ENCODE results near the gene CELSR1. TPM values are rescaled to one million over a fixed set of nuclear protein-coding genes. Genes with fewer than 3 reads are reported as not detected.

CELSR1 gene
- total RNA-seq, 1 experiment from 2014 or later: 19.6 TPM

DNA sequence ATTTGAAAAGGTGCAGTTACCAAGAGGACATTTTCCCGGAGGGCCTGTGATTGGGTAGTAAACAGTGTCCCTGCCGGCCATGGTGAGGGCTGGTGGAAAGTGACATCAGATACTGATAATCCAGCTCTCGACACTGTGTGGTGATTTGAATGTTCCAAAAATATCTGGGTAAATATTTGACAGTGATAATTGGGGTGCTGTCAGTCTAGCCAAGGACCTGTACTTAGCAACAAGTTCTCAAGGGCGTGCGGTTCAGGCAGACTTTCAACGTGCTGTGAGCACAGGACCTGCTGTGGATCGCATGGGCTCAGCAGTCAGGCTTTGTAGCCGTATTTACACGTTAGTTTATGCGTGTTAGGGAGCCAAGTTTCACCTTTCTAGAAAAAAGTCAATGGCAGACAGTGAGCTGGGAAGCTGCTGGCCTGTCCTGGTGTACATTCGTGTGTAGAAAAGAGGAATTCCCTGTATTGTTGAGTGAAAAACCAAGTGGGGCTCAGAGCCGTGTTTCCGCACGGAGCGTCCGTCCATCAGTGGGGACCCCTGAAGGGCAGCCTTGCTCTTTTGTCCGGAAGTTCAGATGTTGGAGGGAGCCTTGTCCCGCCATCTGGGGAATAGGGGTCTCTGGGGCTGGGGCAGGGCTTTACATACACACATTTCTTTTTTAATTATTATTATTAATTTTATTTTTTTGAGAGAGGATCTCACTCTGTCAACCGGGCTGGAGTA lies 190.6 kb downstream of the CELSR1 start:
- Histone ChIP-seq H3K27ac (ENCODE audit: low read depth, low read length) (no peak overlapping the region), H3K79me2 (ENCODE audit: insufficient read depth, low read length) (peaks cover 45% of the 10 kb centered on the region), H3K4me1 (ENCODE audit: control insufficient read depth in 1 of 2, insufficient read depth in 2 of 2, low read length in 2 of 2) (no peaks in the 10 kb centered on the region), H3K4me2 (ENCODE audit: low read length) (no peak overlapping the region), H4K20me1 (ENCODE audit: insufficient read depth) (no peaks in the 10 kb centered on the region; the same call in 1 of the 2 replicates), H3K36me3 (ENCODE audit: control insufficient read depth in 1 of 2, insufficient read depth in 2 of 2, low read length in 2 of 2) (peaks cover 59 to 91% of the 10 kb centered on the region in 2 experiments), H3K27me3 (ENCODE audit: insufficient read depth, low read length) (no peaks in the 10 kb centered on the region), H3K9ac (ENCODE audit: low read length) (no peak overlapping the region), H3K4me3 (replicated peaks in 1 of 2; ENCODE audit: low read depth in 1 of 2, low read length in 2 of 2) (no peak overlapping the region), H2AFZ (ENCODE audit: low read depth, low read length, poor library complexity, severe bottlenecking) (no peak overlapping the region), H3K9me2 (ENCODE audit: insufficient read depth) (no peaks in the 10 kb centered on the region), H3K9me3 (ENCODE audit: control insufficient read depth in 1 of 2, insufficient read depth in 1 of 2, low read depth in 1 of 2, low read length in 2 of 2) (no peaks in the 10 kb centered on the region)
- no peak for TF ChIP-seq SIN3A (IDR thresholded peaks at IDR 0.05; ENCODE audit: low read depth)
- no peak for TF ChIP-seq SRF (IDR thresholded peaks at IDR 0.05; ENCODE audit: low read depth)
- TF ChIP-seq POLR2AphosphoS5 (IDR thresholded peaks at IDR 0.05; ENCODE audit: low read depth, low read length): no peak
- DNase-seq (ENCODE audit: low read depth, low spot score) (no peak), ATAC-seq (no peak)
- BruUV-seq (replicated peaks): no TSS peak
- ChIA-PET RAD21 (ENCODE audit: low non-redundant PET in 1 of 2, low total read pairs in 2 of 2, uncharacterized antibody in 2 of 2, unreplicated experiment in 2 of 2) (no interaction called here), POLR2A (no interaction called here), CTCF (no interaction called here)
- intact Hi-C loops (cut with micrococcal nuclease): no loop called here

DNA sequence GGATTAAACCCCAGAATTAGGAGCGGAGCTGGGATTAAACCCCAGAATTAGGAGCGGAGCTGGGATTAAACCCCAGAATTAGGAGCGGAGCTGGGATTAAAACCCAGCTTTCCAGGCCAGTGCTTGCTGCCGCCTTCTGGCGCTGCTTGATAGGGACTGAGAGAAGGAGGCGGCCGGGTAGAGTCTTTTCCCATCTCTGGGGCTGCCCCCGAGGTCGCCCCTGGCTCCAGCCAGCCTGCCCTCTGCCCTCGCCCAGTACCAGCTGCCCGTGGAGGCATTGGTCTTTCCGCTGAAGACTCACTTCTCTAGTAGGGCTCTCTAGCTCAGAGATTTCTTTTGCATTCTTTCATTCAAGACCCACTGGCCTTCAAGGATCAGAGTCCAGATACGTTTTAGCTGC lies 196.7 kb downstream of the CELSR1 start:
- DNase-seq (ENCODE audit: low read depth, low spot score): no peak
- POLR2A ChIA-PET: no interaction called here
- Histone ChIP-seq H3K9ac (ENCODE audit: low read length) (no peak overlapping the region), H3K9me2 (ENCODE audit: insufficient read depth) (no peaks in the 10 kb centered on the region), H2AFZ (ENCODE audit: low read depth, low read length, poor library complexity, severe bottlenecking) (no peak overlapping the region), H3K9me3 (ENCODE audit: control insufficient read depth in 1 of 2, insufficient read depth in 1 of 2, low read depth in 1 of 2, low read length in 2 of 2) (no peaks in the 10 kb centered on the region), H3K4me2 (ENCODE audit: low read length) (no peak overlapping the region), H3K79me2 (ENCODE audit: insufficient read depth, low read length) (peaks cover 66% of the 10 kb centered on the region), H3K27ac (ENCODE audit: low read depth, low read length) (no peak overlapping the region), H4K20me1 (ENCODE audit: insufficient read depth) (no peaks in the 10 kb centered on the region), H3K36me3 (ENCODE audit: control insufficient read depth in 1 of 2, insufficient read depth in 2 of 2, low read length in 2 of 2) (peaks cover 56 to 74% of the 10 kb centered on the region in 2 experiments; a peak in 3 of 4 replicates), H3K4me3 (replicated peaks in 1 of 2; ENCODE audit: low read depth in 1 of 2, low read length in 2 of 2) (no peak overlapping the region), H3K4me1 (ENCODE audit: control insufficient read depth in 1 of 2, insufficient read depth in 2 of 2, low read length in 2 of 2) (peaks cover 6 to 11% of the 10 kb centered on the region in 2 experiments; a peak in 3 of 4 replicates), H3K27me3 (ENCODE audit: insufficient read depth, low read length) (no peaks in the 10 kb centered on the region)
- CTCF ChIA-PET: no interaction called here
- RAD21 ChIA-PET (ENCODE audit: low non-redundant PET in 1 of 2, low total read pairs in 2 of 2, uncharacterized antibody in 2 of 2, unreplicated experiment in 2 of 2): no interaction called here
- intact Hi-C loops (cut with micrococcal nuclease): no loop called here
- ATAC-seq: no peak
- no TSS peak for BruUV-seq (replicated peaks)
- no peak for TF ChIP-seq FOSL1 (IDR thresholded peaks at IDR 0.05; ENCODE audit: low read depth)
- TF ChIP-seq, protein P1, sequence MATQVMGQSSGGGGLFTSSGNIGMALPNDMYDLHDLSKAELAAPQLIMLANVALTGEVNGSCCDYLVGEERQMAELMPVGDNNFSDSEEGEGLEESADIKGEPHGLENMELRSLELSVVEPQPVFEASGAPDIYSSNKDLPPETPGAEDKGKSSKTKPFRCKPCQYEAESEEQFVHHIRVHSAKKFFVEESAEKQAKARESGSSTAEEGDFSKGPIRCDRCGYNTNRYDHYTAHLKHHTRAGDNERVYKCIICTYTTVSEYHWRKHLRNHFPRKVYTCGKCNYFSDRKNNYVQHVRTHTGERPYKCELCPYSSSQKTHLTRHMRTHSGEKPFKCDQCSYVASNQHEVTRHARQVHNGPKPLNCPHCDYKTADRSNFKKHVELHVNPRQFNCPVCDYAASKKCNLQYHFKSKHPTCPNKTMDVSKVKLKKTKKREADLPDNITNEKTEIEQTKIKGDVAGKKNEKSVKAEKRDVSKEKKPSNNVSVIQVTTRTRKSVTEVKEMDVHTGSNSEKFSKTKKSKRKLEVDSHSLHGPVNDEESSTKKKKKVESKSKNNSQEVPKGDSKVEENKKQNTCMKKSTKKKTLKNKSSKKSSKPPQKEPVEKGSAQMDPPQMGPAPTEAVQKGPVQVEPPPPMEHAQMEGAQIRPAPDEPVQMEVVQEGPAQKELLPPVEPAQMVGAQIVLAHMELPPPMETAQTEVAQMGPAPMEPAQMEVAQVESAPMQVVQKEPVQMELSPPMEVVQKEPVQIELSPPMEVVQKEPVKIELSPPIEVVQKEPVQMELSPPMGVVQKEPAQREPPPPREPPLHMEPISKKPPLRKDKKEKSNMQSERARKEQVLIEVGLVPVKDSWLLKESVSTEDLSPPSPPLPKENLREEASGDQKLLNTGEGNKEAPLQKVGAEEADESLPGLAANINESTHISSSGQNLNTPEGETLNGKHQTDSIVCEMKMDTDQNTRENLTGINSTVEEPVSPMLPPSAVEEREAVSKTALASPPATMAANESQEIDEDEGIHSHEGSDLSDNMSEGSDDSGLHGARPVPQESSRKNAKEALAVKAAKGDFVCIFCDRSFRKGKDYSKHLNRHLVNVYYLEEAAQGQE (IDR thresholded peaks at IDR 0.05; ENCODE audit: low read depth): no peak
- no peak for TF ChIP-seq POLR2AphosphoS5 (IDR thresholded peaks at IDR 0.05; ENCODE audit: low read depth, low read length)
- TF ChIP-seq EGR1 (IDR thresholded peaks at IDR 0.05; ENCODE audit: low read depth): no peak
- no peak for TF ChIP-seq TCF7L2 (IDR thresholded peaks at IDR 0.05; ENCODE audit: borderline replicate concordance, extremely low read depth, insufficient read depth, insufficient read length)
- no peak for TF ChIP-seq ZNF274 (IDR thresholded peaks at IDR 0.05; ENCODE audit: low read depth, low read length)
- no peak for TF ChIP-seq SIN3A (IDR thresholded peaks at IDR 0.05; ENCODE audit: low read depth)
- TF ChIP-seq ELF1 (IDR thresholded peaks at IDR 0.05; ENCODE audit: borderline replicate concordance, low read depth): no peak
